Activated T-helper 17 cell treated with anti-CD3 and anti-CD28 coated beads, Interleukin-2, amount 50 U/mL, for 72 hours (primary cell): ENCODE measurements around the gene PANX2. TPM values are rescaled to one million over a fixed set of nuclear protein-coding genes. Genes with fewer than 3 reads are reported as not detected.
A peak's percentile ranks its signal among the peaks of the same experiment; 100 is the strongest.

Source experiments
- ATAC-seq: fragments of 150-1000 bp; cut with Tn5 transposase; replicated peaks from 2 replicates; pipeline ENCODE4 v1.10.0; 2021; ENCODE audit warnings: mild to moderate bottlenecking, moderate library complexity
- H3K27ac Mint-ChIP-seq: one replicate; pipeline ENCODE4 v1.8.0; 2022; ENCODE audit warnings: mixed read lengths
- H3K27me3 Mint-ChIP-seq: one replicate; pipeline ENCODE4 v1.8.0; 2022; ENCODE audit warnings: mixed read lengths
- H3K36me3 Mint-ChIP-seq: one replicate; pipeline ENCODE4 v1.8.0; 2022; ENCODE audit warnings: low read depth, mild to moderate bottlenecking, mixed read lengths
- H3K4me1 Mint-ChIP-seq: one replicate; pipeline ENCODE4 v1.8.0; 2022; ENCODE audit warnings: mixed read lengths
- H3K4me3 Mint-ChIP-seq: one replicate; pipeline ENCODE4 v1.8.0; 2022; ENCODE audit warnings: mild to moderate bottlenecking, mixed read lengths
- H3K9me3 Mint-ChIP-seq: one replicate; pipeline ENCODE4 v1.8.0; 2022; ENCODE audit warnings: mixed read lengths
- total RNA-seq, 2 donors: library from RNA; stranded (reverse); gene quantifications; one replicate each; pipeline ENCODE4 v1.2.3, GENCODE V29; 2022

The PANX2 gene
- total RNA-seq, 2 donors from 2014 or later = 2.5 to 16.6 TPM

DNA sequence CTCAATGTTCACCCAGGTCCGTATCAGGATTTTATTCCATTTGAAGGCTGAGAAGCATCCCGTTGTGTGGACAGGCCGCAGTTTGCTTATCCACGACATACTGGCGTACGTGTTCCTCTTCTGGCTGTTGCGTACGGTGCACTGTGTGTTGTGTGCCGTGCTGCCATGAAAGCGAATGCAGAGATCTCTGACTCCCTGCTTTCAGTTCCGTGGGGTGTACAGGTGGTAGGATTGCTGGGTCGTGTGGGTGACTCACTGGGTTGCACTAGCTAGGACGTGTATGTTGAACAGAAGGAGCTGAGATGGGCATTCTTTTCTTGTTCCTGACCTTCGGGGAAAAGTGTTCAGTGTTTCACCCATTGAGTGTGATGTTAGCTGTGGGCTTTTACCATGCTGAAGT lies 40.6 kb downstream of the PANX2 start:
- peaks cover 65% of the 10 kb centered on the region for H3K36me3 Mint-ChIP-seq
- H3K4me1 Mint-ChIP-seq = peaks cover 16% of the 10 kb centered on the region
- H3K9me3 Mint-ChIP-seq = no peaks in the 10 kb centered on the region
- no peaks in the 10 kb centered on the region for H3K27me3 Mint-ChIP-seq
- H3K27ac Mint-ChIP-seq = no peak overlapping the region
- no peak overlapping the region for H3K4me3 Mint-ChIP-seq
- no peak for ATAC-seq

DNA sequence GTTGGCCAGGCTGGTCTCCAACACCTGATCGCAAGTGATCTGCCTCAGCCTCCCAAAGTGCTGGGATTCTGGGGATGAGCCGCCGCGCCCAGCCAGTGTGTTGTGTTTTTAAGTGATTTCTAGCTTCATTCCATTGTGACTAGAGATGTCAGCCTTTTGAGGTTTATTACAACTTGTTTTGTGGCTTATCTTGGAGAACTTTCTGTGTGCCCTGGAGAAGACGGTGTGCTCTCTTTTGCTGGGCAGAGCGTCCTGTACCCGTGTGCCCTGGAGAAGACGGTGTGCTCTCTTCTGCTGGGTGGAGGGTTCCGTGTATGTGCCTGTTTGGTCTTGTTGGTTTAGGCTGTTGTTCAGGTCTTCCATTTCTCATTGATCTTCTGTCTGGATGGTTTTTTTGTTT lies 42.7 kb downstream of the PANX2 start:
- no peak for ATAC-seq
- Mint-ChIP-seq H3K4me1 (peaks cover 16% of the 10 kb centered on the region), H3K27ac (peak overlapping the region; percentile 20), H3K9me3 (no peaks in the 10 kb centered on the region), H3K36me3 (peaks cover 71% of the 10 kb centered on the region), H3K4me3 (no peak overlapping the region), H3K27me3 (no peaks in the 10 kb centered on the region)

DNA sequence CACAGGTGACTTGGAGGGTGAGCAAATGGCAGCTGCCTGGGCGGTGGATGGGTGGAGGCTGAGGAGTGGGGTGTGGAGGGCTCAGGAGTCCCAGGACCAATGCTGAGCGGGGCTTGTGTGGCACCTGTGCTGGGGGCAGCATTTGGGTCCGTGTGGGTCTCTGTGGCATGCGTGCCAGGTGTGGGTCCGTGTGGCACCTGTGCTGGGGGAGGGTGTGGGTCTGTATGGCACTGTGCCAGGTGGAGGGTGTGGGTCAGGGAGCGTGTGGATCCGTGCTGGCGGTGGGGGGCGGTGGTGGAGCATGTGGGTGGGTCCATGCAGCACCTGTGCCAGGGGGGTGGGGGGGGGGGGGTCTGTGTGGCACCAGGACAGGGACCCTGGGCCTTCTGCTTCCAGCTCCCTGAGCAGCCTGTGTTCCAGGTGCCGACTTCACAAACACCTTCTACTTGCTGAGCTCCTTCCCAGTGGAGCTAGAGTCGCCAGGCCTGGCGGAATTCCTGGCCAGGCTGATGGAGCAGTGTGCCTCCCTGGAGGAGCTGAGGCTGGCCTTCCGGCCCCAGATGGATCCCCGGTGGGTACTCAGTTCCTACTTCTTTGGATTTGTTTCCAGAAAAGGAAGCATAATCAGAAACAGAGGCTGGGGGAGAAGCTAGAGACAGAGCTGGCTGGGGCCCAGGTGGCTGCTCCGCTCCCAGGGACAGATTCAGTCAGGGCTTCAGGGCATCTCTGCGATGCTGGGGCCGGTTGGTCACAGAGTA lies 44.9 kb downstream of the PANX2 start:
- no peaks in the 10 kb centered on the region for H3K27me3 Mint-ChIP-seq
- no peak overlapping the region for H3K4me3 Mint-ChIP-seq
- peaks cover 10% of the 10 kb centered on the region for H3K4me1 Mint-ChIP-seq
- H3K9me3 Mint-ChIP-seq = no peaks in the 10 kb centered on the region
- ATAC-seq = no peak
- H3K36me3 Mint-ChIP-seq = peaks cover 61% of the 10 kb centered on the region
- H3K27ac Mint-ChIP-seq = peak overlapping the region; percentile 8

DNA sequence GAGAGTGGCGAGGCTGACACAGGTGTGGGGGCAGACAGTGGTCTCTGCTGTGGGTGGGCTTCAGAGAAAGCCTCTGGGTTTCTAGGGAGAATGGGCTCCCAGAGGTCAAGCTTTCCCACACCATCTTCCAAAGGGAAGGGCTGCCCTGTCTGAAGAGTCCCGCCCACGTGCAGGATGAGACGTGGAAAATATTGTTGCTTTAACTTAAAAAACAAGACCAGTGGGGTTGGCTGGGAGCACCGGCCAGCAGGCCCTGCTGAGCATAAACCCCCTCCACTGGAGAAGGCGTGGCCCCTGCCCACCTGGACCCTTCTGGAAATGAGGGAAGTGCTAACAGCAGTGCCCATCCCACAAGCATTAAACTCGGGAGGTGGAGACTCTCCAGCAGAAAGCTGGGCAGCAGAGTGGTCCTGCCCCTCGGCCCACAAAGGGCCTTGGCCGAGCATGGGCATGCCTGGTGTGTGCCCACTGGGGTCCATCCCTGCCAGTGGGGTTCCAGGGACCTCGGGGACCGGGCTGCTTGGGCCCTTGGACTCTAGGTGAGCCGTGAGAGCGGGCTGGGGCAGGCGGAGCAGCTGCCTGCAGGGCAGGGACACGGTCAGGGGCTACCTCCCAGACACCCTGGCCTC lies 45.6 kb downstream of the PANX2 start:
- Mint-ChIP-seq H3K4me3 (no peak overlapping the region), H3K4me1 (peaks cover 10% of the 10 kb centered on the region), H3K9me3 (no peaks in the 10 kb centered on the region), H3K36me3 (peaks cover 61% of the 10 kb centered on the region), H3K27me3 (no peaks in the 10 kb centered on the region), H3K27ac (no peak overlapping the region)
- no peak for ATAC-seq

DNA sequence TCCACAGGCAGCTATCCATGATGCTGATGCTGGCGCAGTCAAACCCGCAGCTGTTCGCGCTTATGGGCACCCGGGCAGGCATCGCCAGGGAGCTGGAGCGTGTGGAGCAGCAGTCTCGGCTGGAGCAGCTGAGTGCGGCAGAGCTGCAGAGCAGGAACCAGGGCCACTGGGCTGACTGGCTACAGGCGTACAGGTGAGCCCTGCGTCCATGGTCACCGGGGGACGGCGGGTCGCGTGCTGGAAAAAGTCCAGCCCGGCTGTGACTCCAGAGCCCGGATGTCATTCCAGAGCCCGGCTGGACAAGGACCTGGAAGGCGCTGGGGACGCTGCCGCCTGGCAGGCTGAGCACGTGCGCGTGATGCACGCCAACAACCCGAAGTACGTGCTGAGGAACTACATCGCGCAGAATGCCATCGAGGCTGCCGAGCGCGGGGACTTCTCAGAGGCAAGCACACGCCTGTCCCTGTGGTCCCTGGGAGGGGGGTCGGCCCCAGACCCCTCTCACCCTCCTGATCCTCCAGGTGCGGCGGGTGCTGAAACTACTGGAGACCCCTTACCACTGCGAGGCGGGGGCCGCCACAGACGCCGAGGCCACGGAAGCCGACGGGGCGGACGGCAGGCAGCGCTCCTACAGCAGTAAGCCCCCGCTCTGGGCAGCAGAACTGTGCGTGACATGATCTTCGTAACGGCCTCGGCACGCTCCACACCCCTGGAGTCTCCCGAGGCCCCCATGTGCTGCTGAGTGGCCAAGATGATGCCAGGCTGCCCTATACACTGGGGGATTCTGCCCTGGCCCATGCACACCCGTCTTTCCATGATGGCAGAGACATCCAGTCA lies 46.4 kb downstream of the PANX2 start:
- H3K4me1 Mint-ChIP-seq = peaks cover 10% of the 10 kb centered on the region
- H3K9me3 Mint-ChIP-seq = no peaks in the 10 kb centered on the region
- no peaks in the 10 kb centered on the region for H3K27me3 Mint-ChIP-seq
- H3K4me3 Mint-ChIP-seq = no peak overlapping the region
- no peak overlapping the region for H3K27ac Mint-ChIP-seq
- H3K36me3 Mint-ChIP-seq = peaks cover 60% of the 10 kb centered on the region
- ATAC-seq = no peak

DNA sequence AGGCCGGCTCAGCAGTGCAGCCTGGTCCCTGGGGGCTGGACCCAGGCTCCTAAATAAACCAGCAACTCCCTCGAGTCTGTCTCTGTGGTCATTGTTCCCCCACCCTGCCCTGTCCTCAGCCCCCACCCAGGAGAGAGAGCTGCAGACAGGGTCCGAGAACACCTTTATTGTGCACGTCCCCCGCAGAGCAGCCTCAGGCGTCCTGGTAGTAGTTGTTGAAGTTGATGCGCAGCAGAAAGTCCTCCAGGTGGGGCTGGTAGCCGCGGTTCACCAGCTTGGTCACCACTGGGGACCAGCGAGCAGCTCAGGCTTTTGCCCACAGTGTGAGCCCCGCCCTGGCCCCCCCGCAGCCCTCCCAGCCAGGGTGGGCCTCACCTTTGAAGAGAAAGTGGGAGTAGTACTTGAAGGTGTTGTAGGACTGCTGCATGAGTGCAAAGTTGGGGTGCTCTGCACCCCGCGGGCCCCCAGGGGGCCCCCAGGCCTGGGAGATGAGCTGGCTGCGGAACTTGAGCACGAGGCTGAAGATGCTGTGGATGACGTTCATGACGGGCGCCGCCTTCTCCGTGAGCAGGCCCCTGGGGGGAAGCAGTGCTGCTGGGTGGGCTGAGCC lies 47.1 kb downstream of the PANX2 start:
- Mint-ChIP-seq H3K9me3 (no peaks in the 10 kb centered on the region), H3K4me3 (no peak overlapping the region), H3K27me3 (no peaks in the 10 kb centered on the region), H3K27ac (no peak overlapping the region), H3K36me3 (peaks cover 60% of the 10 kb centered on the region), H3K4me1 (peaks cover 10% of the 10 kb centered on the region)
- ATAC-seq = no peak

DNA sequence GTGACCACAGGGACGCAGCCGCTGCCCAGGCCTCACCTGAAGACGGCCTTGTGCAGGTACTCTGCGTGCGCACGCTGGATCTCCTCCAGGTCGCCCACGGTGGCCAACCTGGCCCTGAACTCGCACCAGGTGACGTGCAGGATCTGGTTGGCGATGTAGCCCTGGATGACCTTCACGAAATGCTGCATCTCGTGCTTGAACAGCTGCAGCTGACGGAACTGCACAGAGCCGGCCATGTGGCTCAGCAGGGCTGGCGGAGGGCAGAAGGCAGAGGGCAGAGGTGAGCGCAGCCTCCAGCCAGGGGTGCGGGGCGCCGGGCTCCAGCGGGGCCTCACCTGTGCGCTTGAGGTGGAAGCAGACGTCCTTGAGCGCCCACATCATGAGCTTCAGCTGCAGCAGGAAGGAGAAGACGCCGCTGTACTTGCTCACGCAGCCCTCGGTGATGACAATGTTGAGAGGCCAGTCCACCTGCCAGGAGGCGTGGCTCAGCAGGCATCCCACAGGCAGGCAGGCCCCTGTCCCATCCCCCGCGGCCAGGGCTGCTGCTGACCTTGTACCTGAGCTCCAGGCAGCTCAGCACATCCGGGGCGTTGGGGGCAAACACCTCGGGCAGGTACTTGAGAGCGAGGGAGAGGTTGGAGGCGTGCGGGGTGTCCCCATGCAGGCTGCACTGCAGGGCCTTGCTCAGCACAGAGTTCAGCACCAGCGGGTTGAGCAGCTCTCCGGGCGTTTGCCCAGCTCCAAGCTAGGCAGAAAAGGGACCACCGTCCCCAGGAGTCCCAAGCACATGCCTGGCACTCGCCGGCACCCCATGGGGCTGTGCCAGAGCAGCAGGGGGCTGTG lies 47.8 kb downstream of the PANX2 start:
- Mint-ChIP-seq H3K36me3 (peaks cover 60% of the 10 kb centered on the region), H3K27me3 (no peaks in the 10 kb centered on the region), H3K4me3 (no peak overlapping the region), H3K9me3 (no peaks in the 10 kb centered on the region), H3K27ac (no peak overlapping the region), H3K4me1 (peaks cover 6% of the 10 kb centered on the region)
- ATAC-seq = no peak

DNA sequence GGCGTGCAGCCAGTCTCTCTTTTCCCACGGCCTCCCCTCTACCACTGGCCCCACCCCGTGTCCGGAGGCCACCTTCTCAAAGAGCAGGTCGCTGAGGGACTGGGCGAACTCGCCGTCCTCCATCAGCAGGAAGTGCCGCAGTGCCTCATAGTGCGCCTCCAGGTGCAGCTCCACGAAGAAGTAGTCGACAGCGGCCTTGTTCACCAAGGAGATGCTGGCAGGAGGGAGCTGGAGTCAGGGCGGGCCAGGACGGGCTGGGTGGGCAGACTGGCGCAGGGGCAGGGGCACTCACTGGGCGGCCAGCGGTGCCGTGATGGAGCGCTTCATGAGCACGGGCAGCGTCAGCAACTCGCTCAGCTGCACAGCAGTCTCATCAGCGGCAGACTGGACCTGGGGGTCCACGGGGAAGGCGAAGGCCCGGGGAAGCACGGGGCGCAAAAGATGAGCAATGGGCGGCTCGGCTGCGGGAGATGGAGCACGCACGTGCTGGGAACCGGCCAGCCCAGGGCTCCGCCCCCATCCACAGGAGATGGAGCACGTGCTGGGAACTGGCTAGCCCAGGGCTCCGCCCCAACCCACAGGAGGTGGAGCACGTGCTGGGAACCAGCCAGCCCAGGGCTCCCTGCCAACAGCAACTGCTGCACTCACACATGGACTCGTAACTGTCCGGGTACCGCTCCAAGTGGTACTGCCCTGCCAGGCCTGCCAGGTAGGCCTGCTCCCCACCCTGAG lies 48.6 kb downstream of the PANX2 start:
- ATAC-seq = peak; percentile 30
- Mint-ChIP-seq H3K27ac (no peak overlapping the region), H3K27me3 (no peaks in the 10 kb centered on the region), H3K4me1 (peaks cover 6% of the 10 kb centered on the region), H3K9me3 (no peaks in the 10 kb centered on the region), H3K36me3 (peaks cover 60% of the 10 kb centered on the region), H3K4me3 (no peak overlapping the region)

DNA sequence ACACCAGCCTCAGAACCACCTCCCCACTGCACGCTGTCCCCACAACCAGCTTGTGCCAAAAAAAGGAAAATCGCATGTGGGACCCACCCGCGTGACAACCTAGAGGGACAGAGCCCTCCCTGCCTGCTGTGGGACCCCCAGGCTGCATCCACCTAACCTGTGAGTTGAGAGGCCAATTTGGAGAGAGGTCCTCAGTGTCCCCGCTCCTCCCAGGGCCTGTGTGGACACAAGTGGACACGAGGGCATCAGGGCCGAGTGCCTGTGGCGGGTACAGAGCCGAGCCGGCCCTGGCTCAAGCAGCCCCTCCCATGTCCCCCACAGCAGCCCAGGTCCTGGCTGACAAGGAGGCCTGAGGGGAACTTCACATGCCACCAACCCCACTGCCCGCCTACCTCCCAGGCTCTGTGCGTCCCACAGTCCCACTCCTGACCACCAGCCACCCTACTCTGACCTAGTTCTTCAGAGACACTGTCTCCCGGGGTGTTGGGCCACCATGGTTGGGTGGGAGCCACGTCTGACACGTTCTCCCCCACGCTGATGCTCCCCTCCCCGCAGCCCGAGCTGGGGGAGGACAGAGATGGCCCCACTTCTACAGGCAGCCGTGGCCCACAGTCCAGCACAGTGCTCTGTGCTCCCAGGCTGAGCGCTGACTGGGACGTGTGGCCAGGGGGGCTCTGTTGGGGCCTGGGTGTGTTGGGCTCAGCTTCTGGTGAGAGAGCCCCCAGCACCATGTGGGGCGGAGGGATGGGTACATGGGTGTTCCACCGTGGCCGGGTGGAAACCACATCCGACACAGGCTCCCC lies 49.5 kb downstream of the PANX2 start:
- H3K27ac Mint-ChIP-seq = no peak overlapping the region
- peaks cover 56% of the 10 kb centered on the region for H3K36me3 Mint-ChIP-seq
- peaks cover 2% of the 10 kb centered on the region for H3K4me1 Mint-ChIP-seq
- H3K27me3 Mint-ChIP-seq = no peaks in the 10 kb centered on the region
- no peak for ATAC-seq
- no peak overlapping the region for H3K4me3 Mint-ChIP-seq
- H3K9me3 Mint-ChIP-seq = no peaks in the 10 kb centered on the region

DNA sequence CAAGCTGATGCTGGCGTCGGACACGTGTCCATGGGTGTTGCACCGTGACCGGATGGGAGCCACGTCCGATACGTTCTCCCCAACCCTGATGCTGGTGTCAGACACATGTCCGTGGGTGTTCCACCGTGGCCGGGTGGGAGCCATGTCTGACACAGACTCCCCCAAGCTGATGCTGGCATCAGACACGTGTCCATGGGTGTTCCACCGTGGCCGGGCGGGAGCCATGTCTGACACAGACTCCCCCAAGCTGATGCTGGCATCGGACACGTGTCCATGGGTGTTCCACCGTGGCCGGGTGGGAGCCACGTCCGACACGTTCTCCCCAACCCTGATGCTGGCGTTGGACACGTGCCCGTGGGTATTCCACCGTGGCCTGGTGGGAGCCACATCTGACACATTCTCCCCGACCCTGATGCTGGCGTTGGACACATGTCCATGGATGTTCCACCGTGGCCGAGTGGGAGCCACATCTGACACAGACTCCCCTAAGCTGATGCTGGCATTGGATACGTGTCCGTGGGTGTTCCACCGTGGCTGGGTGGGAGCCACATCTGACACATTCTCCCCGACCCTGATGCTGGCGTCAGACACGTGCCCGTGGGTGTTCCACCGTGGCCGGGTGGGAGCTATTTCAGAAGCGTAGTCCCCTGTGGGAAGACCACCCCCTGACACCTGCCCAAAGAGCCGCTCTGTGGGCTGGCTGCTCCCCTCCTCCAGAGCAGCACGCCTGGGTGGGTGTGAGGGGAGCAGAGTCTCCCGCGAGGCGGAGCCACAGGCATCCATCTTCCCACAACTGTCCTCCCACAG lies 50.3 kb downstream of the PANX2 start:
- H3K27ac Mint-ChIP-seq = no peak overlapping the region
- H3K9me3 Mint-ChIP-seq = no peaks in the 10 kb centered on the region
- no peaks in the 10 kb centered on the region for H3K4me1 Mint-ChIP-seq
- no peaks in the 10 kb centered on the region for H3K27me3 Mint-ChIP-seq
- no peak overlapping the region for H3K4me3 Mint-ChIP-seq
- peaks cover 57% of the 10 kb centered on the region for H3K36me3 Mint-ChIP-seq
- no peak for ATAC-seq

DNA sequence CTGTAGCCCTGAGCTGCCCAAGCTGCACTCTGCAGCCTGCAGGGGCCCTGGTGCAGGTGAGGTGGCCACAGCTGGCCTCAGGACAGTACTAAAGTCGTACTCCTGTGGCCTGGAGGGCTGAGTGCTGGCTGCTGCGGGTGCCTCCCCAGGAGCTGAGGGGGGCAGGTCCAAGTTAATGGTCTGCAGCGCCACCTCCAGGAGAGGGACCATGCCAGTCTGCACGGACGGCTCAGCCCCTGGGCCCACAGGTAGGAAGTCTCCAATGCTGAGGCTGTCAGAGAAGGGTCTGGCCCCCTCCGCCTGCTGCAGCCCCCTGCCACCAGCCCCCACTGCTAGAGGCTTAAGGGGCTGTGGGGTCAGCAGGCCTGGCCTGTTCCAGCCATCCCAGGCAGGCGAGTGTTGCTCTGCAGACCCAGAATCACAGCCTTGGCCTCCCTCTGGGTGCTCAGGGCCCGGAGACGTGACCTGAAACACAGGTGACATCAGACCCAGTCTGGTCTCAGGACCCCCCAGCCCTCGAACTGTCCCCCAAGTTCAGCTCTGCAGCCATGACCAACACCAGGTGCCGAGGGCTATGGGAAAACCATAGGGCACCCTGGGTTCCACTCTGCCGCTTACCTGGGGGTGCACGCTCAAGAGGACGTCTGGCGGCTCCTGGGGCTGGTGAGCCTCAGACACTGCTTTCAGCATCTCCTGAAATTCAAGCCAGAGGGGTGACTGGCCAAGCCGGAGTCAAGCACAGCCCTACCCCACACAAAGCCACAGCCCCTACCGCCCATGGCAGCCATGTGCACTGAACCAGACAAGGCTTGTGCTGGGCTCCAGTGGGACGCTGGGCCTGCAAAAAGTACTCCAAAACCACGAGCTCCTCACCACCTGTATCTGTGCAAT lies 51.1 kb downstream of the PANX2 start:
- no peaks in the 10 kb centered on the region for H3K9me3 Mint-ChIP-seq
- ATAC-seq = no peak
- H3K27me3 Mint-ChIP-seq = no peaks in the 10 kb centered on the region
- H3K36me3 Mint-ChIP-seq = peaks cover 56% of the 10 kb centered on the region
- no peaks in the 10 kb centered on the region for H3K4me1 Mint-ChIP-seq
- no peak overlapping the region for H3K4me3 Mint-ChIP-seq
- H3K27ac Mint-ChIP-seq = no peak overlapping the region
